Liver (tissue), 9 donors: ENCODE results near the gene CEP250. TPM values are rescaled to one million over a fixed set of nuclear protein-coding genes. Genes with fewer than 3 reads are reported as not detected.

Experiments
- DNase-seq: peaks from one replicate; pipeline ENCODE4 v3.0.0-alpha.2; 2017; ENCODE audit warnings: low spot score
- H3K27ac ChIP-seq, 2 donors: one replicate each; pipeline ENCODE4 v1.7.0; 2013; ENCODE audit warnings: inconsistent platforms in 2 of 2, low read length in 2 of 2, control low read depth in 1 of 2, low read depth in 1 of 2, mild to moderate bottlenecking in 1 of 2
- H3K27me3 ChIP-seq, 4 donors: one replicate each; pipeline versions ENCODE4 v1.6.1 to v1.7.0; 2013; ENCODE audit warnings: low read length in 3 of 4, inconsistent platforms in 1 of 4, mild to moderate bottlenecking in 1 of 4, moderate library complexity in 1 of 4; ENCODE audit not compliant: control insufficient read depth in 4 of 4, insufficient read depth in 4 of 4
- H3K36me3 ChIP-seq, 4 donors: one replicate each; pipeline versions ENCODE4 v1.6.1 to v1.7.0; 2013; ENCODE audit warnings: low read length in 3 of 4, mild to moderate bottlenecking in 3 of 4, low read depth in 1 of 4, moderate library complexity in 1 of 4; ENCODE audit not compliant: control insufficient read depth in 4 of 4, insufficient read depth in 3 of 4
- H3K4me1 ChIP-seq, 4 donors: one replicate each; pipeline versions ENCODE4 v1.6.1 to v1.7.0; 2013; ENCODE audit warnings: low read length in 3 of 4, mild to moderate bottlenecking in 3 of 4, moderate library complexity in 1 of 4; ENCODE audit not compliant: control insufficient read depth in 4 of 4, insufficient read depth in 4 of 4
- H3K4me3 ChIP-seq, 3 donors: one replicate each; pipeline versions ENCODE4 v1.6.1 to v1.7.0; 2013; ENCODE audit warnings: low read length in 3 of 3, control low read depth in 1 of 3, low read depth in 1 of 3, mild to moderate bottlenecking in 1 of 3
- H3K9ac ChIP-seq, 2 donors: one replicate each; pipeline ENCODE4 v1.7.0; 2013; ENCODE audit warnings: low read length in 2 of 2, mild to moderate bottlenecking in 2 of 2, moderate library complexity in 2 of 2, control low read depth in 1 of 2, low read depth in 1 of 2
- H3K9me3 ChIP-seq, 4 donors: one replicate each; pipeline versions ENCODE4 v1.6.1 to v1.7.0; 2013; ENCODE audit warnings: low read length in 3 of 4; ENCODE audit not compliant: control insufficient read depth in 4 of 4
- EGR1 ChIP-seq, 2 donors: IDR thresholded peaks; 2 replicates each; pipeline ENCODE4 v1.6.1; 2016 to 2018; ENCODE audit warnings: antibody characterized with exemption in 2 of 2, low read depth in 2 of 2
- FOXA1 ChIP-seq: IDR thresholded peaks from 2 replicates; pipeline ENCODE4 v1.6.1; 2016; ENCODE audit warnings: antibody characterized with exemption
- GABPA ChIP-seq, 2 donors: IDR thresholded peaks in 1 of 2; conservative IDR thresholded peaks in 1 of 2; 2 replicates each; pipeline ENCODE4 v1.6.1; 2016; ENCODE audit warnings: antibody characterized with exemption in 2 of 2, mild to moderate bottlenecking in 1 of 2, moderate library complexity in 1 of 2
- HNF4G ChIP-seq: IDR thresholded peaks from 2 replicates; pipeline ENCODE4 v1.6.1; 2016; ENCODE audit warnings: antibody characterized with exemption
- JUND ChIP-seq, 2 donors: IDR thresholded peaks; 2 replicates each; pipeline ENCODE4 v1.6.1; 2016; ENCODE audit warnings: antibody characterized with exemption in 2 of 2
- NR2F2 ChIP-seq: IDR thresholded peaks from 2 replicates; pipeline ENCODE4 v1.6.1; 2016; ENCODE audit warnings: antibody characterized with exemption
- RXRA ChIP-seq, 2 donors: IDR thresholded peaks; 2 replicates each; pipeline ENCODE4 v1.6.1; 2017 to 2018; ENCODE audit warnings: antibody characterized with exemption in 2 of 2, mild to moderate bottlenecking in 1 of 2
- SP1 ChIP-seq: IDR thresholded peaks from 2 replicates; pipeline ENCODE4 v1.6.1; 2018; ENCODE audit warnings: antibody characterized with exemption, mild to moderate bottlenecking
- TAF1 ChIP-seq: conservative IDR thresholded peaks from 2 replicates; pipeline ENCODE4 v1.6.1; 2016; ENCODE audit warnings: antibody characterized with exemption, mild to moderate bottlenecking
- YY1 ChIP-seq: IDR thresholded peaks from 2 replicates; pipeline ENCODE4 v1.6.1; 2016; ENCODE audit warnings: antibody characterized with exemption, mild to moderate bottlenecking
- WGBS: extraction: QIAGEN DNeasy Blood & Tissue Kit; methylation state at CpG from one replicate; pipeline ENCODE4 v1.1.7; 2013; 5-methylcytosine and 5-hydroxymethylcytosine counted together
- polyA plus RNA-seq, 2 donors: library from polyadenylated mRNA; stranded (reverse) in 1 of 2; unstranded in 1 of 2; fragments of 200-250 nt in 1 of 2; fragments of >200 nt in 1 of 2; fragmentation: Nextera tagmentation in 1 of 2; extraction: Ambion mirVana in 1 of 2; gene quantifications; one replicate each; pipeline versions ENCODE4 v1.2.1 to v1.2.3, GENCODE V29; 2013 to 2015
- total RNA-seq, 2 donors: library from RNA; depleted of rRNA; stranded (reverse); fragments of >200 nt; gene quantifications; one replicate each; pipeline ENCODE4 v1.2.3, GENCODE V29; 2014
- TF ChIP-seq, protein P1 (sequence below): fragments of 150-350 bp; IDR thresholded peaks from 2 replicates; pipeline ENCODE4 v1.5.1; 2017; ENCODE audit warnings: improper control_type of control experiment, low read depth, low read length; ENCODE audit not compliant: missing input control
- TF ChIP-seq, protein P2 (sequence below): IDR thresholded peaks from 2 replicates; pipeline ENCODE4 v1.6.1; 2016; ENCODE audit warnings: antibody characterized with exemption, mild to moderate bottlenecking
- TF ChIP-seq, protein P3 (sequence below): IDR thresholded peaks from 2 replicates; pipeline ENCODE4 v1.6.1; 2016; ENCODE audit warnings: antibody characterized with exemption
- TF ChIP-seq, protein P4 (sequence below): IDR thresholded peaks from 2 replicates; pipeline ENCODE4 v1.6.1; 2016; ENCODE audit warnings: antibody characterized with exemption
- donor health status: healthy.
- donor health status: healthy.
- donor health status: healthy.
- donor health status: healthy.
- donor health status: healthy.

CEP250 gene
- total and polyA plus RNA-seq, 4 donors = 3.4 to 13.3 (median 8.3) TPM

DNA sequence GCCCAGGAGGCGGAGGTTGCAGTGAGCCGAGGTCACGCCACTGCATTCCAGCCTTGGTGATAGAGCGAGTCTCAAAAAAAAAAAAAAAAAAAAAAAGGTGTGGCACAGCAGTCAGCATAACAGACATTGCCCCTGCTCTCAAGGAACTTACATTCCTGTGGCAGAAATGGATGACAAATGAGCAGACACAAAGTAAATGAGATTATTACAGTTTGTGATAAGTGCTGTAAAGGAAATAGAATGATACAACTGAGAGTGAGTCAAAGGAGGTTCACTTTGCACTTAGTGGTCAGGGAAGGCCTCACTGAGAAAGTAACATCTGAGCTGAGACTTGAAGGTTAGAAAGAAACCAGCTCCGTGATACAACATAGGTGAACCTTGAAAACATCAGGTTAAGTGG is 36.4 kb downstream of the CEP250 start:
- H3K9me3 ChIP-seq = no peaks in the 10 kb centered on the region
- no peaks in the 10 kb centered on the region for H3K27me3 ChIP-seq
- TF ChIP-seq, protein P1, sequence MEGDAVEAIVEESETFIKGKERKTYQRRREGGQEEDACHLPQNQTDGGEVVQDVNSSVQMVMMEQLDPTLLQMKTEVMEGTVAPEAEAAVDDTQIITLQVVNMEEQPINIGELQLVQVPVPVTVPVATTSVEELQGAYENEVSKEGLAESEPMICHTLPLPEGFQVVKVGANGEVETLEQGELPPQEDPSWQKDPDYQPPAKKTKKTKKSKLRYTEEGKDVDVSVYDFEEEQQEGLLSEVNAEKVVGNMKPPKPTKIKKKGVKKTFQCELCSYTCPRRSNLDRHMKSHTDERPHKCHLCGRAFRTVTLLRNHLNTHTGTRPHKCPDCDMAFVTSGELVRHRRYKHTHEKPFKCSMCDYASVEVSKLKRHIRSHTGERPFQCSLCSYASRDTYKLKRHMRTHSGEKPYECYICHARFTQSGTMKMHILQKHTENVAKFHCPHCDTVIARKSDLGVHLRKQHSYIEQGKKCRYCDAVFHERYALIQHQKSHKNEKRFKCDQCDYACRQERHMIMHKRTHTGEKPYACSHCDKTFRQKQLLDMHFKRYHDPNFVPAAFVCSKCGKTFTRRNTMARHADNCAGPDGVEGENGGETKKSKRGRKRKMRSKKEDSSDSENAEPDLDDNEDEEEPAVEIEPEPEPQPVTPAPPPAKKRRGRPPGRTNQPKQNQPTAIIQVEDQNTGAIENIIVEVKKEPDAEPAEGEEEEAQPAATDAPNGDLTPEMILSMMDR = no peak
- TF ChIP-seq TAF1 = no peak
- TF ChIP-seq RXRA (IDR thresholded peaks at IDR 0.05) = no peak
- TF ChIP-seq, protein P2, sequence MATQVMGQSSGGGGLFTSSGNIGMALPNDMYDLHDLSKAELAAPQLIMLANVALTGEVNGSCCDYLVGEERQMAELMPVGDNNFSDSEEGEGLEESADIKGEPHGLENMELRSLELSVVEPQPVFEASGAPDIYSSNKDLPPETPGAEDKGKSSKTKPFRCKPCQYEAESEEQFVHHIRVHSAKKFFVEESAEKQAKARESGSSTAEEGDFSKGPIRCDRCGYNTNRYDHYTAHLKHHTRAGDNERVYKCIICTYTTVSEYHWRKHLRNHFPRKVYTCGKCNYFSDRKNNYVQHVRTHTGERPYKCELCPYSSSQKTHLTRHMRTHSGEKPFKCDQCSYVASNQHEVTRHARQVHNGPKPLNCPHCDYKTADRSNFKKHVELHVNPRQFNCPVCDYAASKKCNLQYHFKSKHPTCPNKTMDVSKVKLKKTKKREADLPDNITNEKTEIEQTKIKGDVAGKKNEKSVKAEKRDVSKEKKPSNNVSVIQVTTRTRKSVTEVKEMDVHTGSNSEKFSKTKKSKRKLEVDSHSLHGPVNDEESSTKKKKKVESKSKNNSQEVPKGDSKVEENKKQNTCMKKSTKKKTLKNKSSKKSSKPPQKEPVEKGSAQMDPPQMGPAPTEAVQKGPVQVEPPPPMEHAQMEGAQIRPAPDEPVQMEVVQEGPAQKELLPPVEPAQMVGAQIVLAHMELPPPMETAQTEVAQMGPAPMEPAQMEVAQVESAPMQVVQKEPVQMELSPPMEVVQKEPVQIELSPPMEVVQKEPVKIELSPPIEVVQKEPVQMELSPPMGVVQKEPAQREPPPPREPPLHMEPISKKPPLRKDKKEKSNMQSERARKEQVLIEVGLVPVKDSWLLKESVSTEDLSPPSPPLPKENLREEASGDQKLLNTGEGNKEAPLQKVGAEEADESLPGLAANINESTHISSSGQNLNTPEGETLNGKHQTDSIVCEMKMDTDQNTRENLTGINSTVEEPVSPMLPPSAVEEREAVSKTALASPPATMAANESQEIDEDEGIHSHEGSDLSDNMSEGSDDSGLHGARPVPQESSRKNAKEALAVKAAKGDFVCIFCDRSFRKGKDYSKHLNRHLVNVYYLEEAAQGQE = no peak
- no peak for TF ChIP-seq NR2F2
- no peak for TF ChIP-seq EGR1 (IDR thresholded peaks at IDR 0.05; ENCODE audit: low read depth in 2 of 2)
- TF ChIP-seq YY1 = no peak
- no peak for TF ChIP-seq FOXA1
- TF ChIP-seq SP1 = no peak
- TF ChIP-seq, protein P3, sequence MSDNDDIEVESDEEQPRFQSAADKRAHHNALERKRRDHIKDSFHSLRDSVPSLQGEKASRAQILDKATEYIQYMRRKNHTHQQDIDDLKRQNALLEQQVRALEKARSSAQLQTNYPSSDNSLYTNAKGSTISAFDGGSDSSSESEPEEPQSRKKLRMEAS = no peak
- TF ChIP-seq, protein P4, sequence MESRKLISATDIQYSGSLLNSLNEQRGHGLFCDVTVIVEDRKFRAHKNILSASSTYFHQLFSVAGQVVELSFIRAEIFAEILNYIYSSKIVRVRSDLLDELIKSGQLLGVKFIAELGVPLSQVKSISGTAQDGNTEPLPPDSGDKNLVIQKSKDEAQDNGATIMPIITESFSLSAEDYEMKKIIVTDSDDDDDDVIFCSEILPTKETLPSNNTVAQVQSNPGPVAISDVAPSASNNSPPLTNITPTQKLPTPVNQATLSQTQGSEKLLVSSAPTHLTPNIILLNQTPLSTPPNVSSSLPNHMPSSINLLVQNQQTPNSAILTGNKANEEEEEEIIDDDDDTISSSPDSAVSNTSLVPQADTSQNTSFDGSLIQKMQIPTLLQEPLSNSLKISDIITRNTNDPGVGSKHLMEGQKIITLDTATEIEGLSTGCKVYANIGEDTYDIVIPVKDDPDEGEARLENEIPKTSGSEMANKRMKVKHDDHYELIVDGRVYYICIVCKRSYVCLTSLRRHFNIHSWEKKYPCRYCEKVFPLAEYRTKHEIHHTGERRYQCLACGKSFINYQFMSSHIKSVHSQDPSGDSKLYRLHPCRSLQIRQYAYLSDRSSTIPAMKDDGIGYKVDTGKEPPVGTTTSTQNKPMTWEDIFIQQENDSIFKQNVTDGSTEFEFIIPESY = no peak
- TF ChIP-seq JUND (IDR thresholded peaks at IDR 0.05) = no peak
- no peak for TF ChIP-seq GABPA (IDR thresholded peaks at IDR 0.05 in 1 of 2, conservative IDR thresholded peaks at IDR 0.05 in 1 of 2)
- no peak overlapping the region for H3K9ac ChIP-seq
- H3K4me1 ChIP-seq = no peaks in the 10 kb centered on the region
- H3K36me3 ChIP-seq = peaks cover 3 to 42% (median 22%) of the 10 kb centered on the region in 4 donors
- H3K4me3 ChIP-seq = no peak overlapping the region
- no peak for DNase-seq
- 94% methylated on average over 5 of the region's 5 CpGs for WGBS
- no peak overlapping the region for H3K27ac ChIP-seq

DNA sequence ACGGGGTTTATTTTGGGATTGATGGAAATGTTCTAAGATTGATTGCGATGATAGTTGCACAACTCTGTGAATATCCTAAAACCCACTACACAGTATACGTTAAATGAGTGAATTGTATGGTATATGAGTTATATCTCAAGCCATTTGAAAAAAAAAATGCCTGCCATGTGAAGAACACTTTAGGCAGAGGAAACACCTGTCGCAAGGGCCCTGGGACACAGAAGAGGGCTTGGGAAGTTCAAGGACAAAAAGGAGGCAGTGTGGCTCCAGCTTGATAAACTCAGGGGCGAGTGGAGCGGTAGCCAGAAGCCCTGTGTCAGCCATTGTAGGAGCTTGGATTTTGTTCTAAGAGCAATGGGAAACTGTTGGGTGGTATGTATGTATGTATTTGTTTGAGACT is 37.0 kb downstream of the CEP250 start:
- Histone ChIP-seq H3K36me3 (peaks cover 5 to 45% (median 26%) of the 10 kb centered on the region in 4 donors), H3K27me3 (no peaks in the 10 kb centered on the region), H3K4me1 (no peaks in the 10 kb centered on the region), H3K27ac (no peak overlapping the region), H3K4me3 (no peak overlapping the region), H3K9ac (no peak overlapping the region), H3K9me3 (no peaks in the 10 kb centered on the region)
- TF ChIP-seq HNF4G (no peak), TAF1 (no peak), RXRA (IDR thresholded peaks at IDR 0.05) (no peak), EGR1 (IDR thresholded peaks at IDR 0.05; ENCODE audit: low read depth in 2 of 2) (no peak), NR2F2 (no peak)
- no peak for DNase-seq
- 96% methylated on average over 6 of the region's 6 CpGs for WGBS
